AG08396 (cell line): ENCODE data around the gene LDLRAD4.

Source experiments
- DNase-seq: peaks from one replicate; pipeline ENCODE4 v3.0.0; 2012; ENCODE audit warnings: low spot score, mixed read lengths

LDLRAD4 gene

GRCh38 chr18:13406736-13407135, 188.2 kb downstream of the LDLRAD4 start:
- DNase-seq: no peak

- no peak for DNase-seq
Measured at GRCh38 chr18:13407484-13407883, 188.9 kb downstream of the LDLRAD4 start.

- DNase-seq: no peak
Measured at GRCh38 chr18:13409026-13409425, 190.5 kb downstream of the LDLRAD4 start.

GRCh38 chr18:13409997-13410396, 191.4 kb downstream of the LDLRAD4 start:
- DNase-seq: no peak

GRCh38 chr18:13410471-13410870, 191.9 kb downstream of the LDLRAD4 start:
- DNase-seq: no peak

GRCh38 chr18:13412017-13412416, 193.5 kb downstream of the LDLRAD4 start:
- no peak for DNase-seq

- no peak for DNase-seq
Measured at GRCh38 chr18:13412901-13413300, 194.3 kb downstream of the LDLRAD4 start.

GRCh38 chr18:13414102-13414501, 195.5 kb downstream of the LDLRAD4 start:
- no peak for DNase-seq

GRCh38 chr18:13414521-13414920, 196.0 kb downstream of the LDLRAD4 start:
- DNase-seq: no peak

- no peak for DNase-seq
Measured at GRCh38 chr18:13415736-13416135, 197.2 kb downstream of the LDLRAD4 start.

GRCh38 chr18:13416208-13416607, 197.6 kb downstream of the LDLRAD4 start:
- no peak for DNase-seq

GRCh38 chr18:13416848-13417247, 198.3 kb downstream of the LDLRAD4 start:
- DNase-seq: no peak

GRCh38 chr18:13418013-13418710, 199.6 kb downstream of the LDLRAD4 start:
- DNase-seq: no peak

- no peak for DNase-seq
Measured at GRCh38 chr18:13420969-13421686, 202.6 kb downstream of the LDLRAD4 start.

- no peak for DNase-seq
Measured at GRCh38 chr18:13422541-13423147, 204.1 kb downstream of the LDLRAD4 start.

- no peak for DNase-seq
Measured at GRCh38 chr18:13423352-13423751, 204.8 kb downstream of the LDLRAD4 start.

GRCh38 chr18:13424363-13424762, 205.8 kb downstream of the LDLRAD4 start:
- DNase-seq: no peak

- DNase-seq: no peak
Measured at GRCh38 chr18:13425357-13426091, 207.0 kb downstream of the LDLRAD4 start.

GRCh38 chr18:13427354-13427753, 208.8 kb downstream of the LDLRAD4 start:
- no peak for DNase-seq

- no peak for DNase-seq
Measured at GRCh38 chr18:13428319-13428718, 209.8 kb downstream of the LDLRAD4 start.

GRCh38 chr18:13429016-13429415, 210.5 kb downstream of the LDLRAD4 start:
- DNase-seq: no peak

- no peak for DNase-seq
Measured at GRCh38 chr18:13429884-13430510, 211.4 kb downstream of the LDLRAD4 start.
